Astrocyte of the spinal cord (primary cell): ENCODE data around the gene NPEPPS.
A peak's percentile ranks its signal among the peaks of the same experiment; 100 is the strongest.
"Not testable (repeated sequence)": the region's sequence is repeated elsewhere in the genome, so short reads cannot be mapped to it uniquely, and the experiment has no call there.

Experiments
- DNase-seq: peaks from one replicate; pipeline ENCODE4 v3.0.0; 2011; ENCODE audit warnings: low read depth, low spot score
- H3K4me3 ChIP-seq: 2 replicates; pipeline ENCODE4 v1.5.1; 2011; ENCODE audit warnings: low read depth, mild to moderate bottlenecking, low read length, moderate library complexity
- in situ Hi-C: cut with HindIII; loops from 2 replicates; pipeline ENCODE4 v1.10.0; 2017; ENCODE audit warnings: low sequenced_read_pairs

The NPEPPS gene

DNA sequence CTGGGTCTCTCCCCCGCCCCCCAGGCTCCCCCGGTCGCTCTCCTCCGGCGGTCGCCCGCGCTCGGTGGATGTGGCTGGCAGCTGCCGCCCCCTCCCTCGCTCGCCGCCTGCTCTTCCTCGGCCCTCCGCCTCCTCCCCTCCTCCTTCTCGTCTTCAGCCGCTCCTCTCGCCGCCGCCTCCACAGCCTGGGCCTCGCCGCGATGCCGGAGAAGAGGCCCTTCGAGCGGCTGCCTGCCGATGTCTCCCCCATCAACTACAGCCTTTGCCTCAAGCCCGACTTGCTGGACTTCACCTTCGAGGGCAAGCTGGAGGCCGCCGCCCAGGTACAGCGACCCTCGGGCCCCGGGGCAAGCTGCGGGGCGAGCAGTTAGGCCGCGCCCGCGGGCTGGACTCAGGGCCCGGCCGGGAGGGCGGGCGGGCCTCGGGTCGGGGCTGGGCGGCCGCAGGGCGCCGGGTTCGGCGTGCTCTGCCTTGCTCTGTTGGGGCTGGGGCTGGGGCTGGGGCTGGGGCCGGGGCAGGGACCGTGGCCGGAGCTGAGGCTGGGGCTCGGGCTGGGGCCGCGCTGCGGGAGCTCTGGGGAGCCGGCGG is 419 bp downstream of the NPEPPS start:
- DNase-seq, in situ Hi-C loops: not testable (repeated sequence)
- peak overlapping the region; percentile 67 for H3K4me3 ChIP-seq

DNA sequence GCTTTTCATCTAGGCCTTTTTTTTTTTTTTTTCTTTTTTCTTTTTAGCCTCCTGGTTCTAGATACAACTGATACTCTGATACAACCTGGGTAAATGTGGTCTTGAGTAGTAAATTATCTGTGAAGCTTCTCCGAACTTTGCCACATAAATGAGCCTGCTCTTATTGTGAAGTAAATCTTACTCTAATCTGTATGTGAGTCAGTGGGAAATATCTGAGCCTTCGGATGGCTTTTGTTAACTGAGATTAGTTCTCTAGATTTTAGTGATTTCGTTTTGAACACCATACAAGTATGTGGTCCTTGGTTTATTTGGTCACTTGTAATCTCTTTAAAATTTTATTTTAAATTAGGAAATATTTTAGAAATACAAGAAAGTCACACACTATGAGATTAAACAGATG is 8.2 kb downstream of the NPEPPS start:
- DNase-seq, H3K4me3 ChIP-seq, in situ Hi-C loops: not testable (repeated sequence)

DNA sequence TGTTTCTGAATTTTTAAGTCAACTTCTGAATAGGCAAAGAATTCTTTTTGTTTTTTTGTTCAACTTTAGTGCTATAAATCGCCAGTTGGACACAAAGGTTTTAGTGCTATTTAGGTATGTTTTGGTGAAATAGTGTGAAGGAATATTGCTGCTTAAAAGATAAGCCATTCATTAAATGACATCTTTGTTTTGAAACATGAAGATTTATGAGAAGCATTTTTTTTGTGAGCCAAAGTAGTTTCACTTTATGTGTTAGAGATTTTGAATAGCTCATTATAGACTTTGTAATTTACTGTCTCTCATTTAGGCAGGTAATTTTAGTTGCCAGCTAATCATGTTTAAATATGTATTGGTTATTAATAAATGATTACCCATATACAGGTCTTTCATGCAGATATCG is 10.8 kb downstream of the NPEPPS start:
- H3K4me3 ChIP-seq, DNase-seq, in situ Hi-C loops: not testable (repeated sequence)

DNA sequence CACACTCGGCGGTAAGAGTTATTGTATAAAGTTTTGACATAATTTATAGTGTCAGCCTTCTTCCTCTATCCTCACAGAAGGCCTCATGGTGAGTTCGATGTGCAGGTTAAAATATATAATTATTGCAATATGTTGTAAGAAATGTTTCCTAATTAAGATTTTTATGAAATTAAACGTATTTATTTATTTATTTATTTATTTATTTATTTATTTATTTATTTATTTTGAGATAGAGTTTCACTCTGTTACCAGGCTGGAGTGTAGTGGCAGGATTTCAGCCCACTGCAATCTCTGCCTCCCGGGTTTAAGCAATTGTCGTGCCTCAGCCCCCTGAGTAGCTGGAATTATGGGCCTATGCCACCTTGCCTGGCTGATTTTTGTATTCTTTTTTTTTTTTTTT is 13.4 kb downstream of the NPEPPS start:
- in situ Hi-C loops, DNase-seq, H3K4me3 ChIP-seq: not testable (repeated sequence)

DNA sequence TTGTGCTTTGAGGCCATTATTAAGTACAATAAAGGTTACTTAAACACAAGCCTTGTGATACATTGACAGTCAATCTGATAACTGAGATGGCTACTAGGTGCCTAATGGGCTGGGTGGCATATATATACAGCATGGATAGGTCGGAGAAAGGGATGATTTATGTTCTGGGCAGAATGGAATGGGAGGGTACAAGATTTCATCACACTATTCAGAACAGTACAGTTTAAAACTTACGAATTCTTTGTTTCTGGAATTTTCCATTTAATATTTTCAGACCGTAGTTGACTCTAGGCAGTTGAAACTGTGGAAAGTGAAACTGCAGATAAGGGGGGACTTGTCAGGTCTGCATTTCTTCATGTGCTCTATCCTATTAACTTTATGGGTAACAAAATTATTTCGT is 23.8 kb downstream of the NPEPPS start:
- in situ Hi-C loops, DNase-seq, H3K4me3 ChIP-seq: not testable (repeated sequence)

DNA sequence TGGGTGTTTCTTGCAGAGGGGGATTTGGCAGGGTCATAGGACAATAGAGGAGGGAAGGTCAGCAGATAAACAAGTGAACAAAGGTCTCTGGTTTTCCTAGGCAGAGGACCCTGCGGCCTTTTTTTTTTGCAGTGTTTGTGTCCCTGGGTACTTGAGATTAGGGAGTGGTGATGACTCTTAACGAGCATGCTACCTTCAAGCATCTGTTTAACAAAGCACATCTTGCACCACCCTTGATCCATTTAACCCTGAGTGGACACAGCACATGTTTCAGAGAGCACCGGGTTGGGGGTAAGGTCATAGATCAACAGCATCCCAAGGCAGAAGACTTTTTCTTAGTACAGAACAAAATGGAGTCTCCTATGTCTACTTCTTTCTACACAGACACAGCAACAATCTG is 25.2 kb downstream of the NPEPPS start:
- DNase-seq, in situ Hi-C loops, H3K4me3 ChIP-seq: not testable (repeated sequence)

DNA sequence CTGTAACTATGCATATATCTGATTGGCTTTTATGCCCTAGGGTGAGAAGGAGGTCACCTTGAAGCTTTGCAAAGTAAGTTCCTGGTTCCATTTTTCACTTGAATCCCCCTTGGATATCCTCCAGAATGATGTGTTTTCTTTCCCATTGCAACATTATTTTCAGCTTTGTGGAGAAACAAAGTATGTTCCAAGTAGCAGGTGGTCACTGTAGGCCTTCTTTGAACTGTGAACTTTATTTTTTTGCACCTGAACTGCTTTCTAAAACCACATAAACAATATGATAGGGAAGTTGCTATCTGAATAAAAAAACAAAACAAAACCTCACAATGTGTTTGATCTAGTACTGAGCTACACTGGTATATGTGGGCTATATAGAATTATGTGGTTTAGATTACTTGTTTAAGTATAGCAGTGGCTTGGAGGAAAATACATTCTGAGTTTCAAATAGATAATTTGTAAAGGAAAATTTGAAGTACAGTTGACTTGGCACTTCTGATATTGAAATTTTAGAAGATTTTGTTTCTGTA is 29.7 kb downstream of the NPEPPS start:
- H3K4me3 ChIP-seq, DNase-seq, in situ Hi-C loops: not testable (repeated sequence)

DNA sequence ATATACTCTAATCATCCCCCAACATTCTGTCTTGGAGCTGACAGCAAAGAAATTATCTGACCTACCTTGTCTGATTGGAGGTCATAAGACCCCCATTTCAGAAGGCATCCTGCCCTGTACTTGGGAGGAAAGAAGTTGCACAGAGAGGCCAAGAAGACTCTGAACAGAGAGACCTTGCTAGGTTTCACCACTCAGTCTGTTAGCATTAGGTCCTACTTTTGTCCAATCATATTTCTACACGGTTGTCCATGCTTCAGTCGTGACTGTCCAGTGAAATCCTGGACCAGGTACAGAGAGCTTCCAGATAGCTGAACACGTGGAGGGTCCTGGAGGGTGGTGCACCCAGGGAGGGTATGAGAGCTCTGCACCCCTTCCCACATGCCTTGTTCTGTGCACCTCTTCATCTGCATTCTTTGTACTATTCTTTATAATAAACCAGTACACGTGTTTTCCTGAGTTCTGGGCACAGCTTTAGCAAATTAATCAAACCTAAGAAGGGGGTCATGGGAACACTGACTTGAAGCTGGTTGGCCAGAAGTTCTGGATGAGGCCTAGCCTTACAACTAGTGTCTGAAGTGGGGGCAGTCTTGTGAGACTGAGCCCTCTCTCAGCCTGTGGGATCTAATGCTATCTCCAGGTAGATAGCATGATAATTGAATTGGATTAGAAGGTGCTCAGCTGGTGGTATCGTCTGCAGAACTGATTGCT is 30.9 kb downstream of the NPEPPS start:
- H3K4me3 ChIP-seq, in situ Hi-C loops, DNase-seq: not testable (repeated sequence)

DNA sequence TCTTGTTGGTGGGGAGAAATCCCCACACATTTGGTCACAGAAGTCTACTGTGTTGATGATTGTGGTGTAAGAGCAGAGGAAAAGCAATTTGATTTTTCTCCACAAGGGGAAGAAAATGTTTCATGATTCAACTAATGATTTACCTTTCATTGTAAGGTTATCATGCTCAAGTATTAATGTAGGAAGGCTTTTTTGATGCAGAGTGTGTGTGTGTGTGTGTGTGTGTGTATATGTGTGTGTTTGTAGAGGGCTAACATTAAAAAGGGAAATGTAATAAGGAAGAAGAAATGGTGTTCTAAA is 31.4 kb downstream of the NPEPPS start:
- DNase-seq, in situ Hi-C loops, H3K4me3 ChIP-seq: not testable (repeated sequence)

DNA sequence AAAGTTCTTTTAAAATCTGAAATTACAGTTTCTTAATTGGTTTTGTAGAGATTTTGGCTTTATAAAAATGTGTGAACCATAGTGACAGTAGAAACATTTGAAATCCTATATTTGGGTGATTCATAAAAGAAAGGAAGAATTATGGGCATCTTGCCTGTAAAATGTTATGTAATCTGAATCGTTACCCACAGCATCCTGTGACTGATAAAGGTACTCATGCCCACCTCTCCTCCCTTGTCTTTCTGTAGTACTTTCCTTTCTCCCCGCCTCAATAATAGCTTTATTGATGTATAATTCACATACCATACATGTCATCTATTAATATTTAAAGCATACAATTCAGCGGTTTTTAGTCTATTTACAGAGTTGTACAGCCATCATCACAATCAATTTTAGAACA is 36.4 kb downstream of the NPEPPS start:
- DNase-seq: peak; percentile 9
- in situ Hi-C loops: not testable (repeated sequence)

DNA sequence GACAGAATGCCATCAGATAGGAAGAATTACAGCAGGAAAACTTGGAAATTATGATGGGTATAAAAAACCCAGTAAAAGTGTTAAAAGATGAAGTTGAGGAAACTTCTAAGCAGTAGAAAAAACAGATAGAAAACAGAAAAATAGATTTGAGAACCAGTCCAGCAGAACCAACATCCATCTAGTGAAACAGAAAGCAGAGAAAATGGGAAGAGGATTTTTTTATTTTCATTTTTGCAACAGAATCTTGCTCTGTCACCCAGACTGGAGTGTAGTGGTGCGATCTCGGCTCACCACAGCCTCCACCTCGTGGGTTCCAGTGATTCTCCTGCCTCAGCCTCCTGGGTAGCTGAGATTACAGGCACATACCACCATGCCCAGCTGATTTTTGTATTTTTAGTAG is 41.7 kb downstream of the NPEPPS start:
- H3K4me3 ChIP-seq, in situ Hi-C loops, DNase-seq: not testable (repeated sequence)

More for the DNA sequence above, 36.4 kb downstream of the NPEPPS start:
- H3K4me3 ChIP-seq: not testable (repeated sequence)

DNA sequence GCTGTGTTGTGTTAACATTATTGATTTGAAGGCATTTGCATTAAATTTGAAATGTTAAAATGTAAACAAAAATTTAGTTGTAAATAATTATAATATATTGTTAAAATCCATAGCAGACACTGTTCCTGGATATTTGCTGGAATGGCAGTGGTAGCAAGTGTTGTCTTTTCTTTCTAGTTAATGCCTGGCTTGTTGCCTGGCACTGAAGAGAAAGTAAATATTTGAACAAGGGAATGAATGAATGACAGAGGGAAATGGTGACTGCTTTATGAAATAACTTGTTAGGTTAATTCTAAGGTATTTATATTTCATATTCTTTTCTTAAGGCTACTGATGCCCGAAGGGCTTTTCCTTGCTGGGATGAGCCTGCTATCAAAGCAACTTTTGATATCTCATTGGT is 51.5 kb downstream of the NPEPPS start:
- H3K4me3 ChIP-seq, DNase-seq, in situ Hi-C loops: not testable (repeated sequence)

DNA sequence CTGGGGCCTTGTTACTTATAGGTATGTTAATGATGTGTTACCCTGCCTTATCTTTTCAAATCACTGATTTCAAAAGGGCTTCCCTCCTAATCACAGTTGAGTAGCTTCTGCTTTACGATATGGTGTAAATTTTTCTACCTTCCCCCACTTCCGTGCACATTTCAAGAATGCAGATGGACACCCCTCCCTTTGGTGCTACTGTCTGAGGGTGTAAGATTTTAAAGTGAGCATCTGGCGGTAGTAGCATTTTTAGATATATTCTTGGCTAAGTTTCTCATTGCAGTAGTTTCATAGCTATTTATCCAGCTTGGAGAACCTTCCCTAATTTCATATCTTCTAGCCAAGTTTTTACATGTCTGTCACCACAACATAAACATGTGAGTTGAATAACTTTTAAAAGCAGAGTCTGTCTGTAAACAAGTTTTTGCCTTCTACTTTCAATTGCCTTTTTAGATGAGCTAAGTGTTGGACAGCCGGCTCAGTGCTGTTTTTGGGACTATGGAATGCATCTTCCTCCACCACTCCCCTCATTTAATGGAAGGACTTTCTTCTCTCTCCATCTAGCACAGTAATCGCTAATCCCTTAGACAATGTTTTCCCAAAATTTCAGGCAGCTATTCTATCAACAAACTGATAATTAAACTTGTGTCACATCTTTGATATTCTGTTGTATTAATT is 55.6 kb downstream of the NPEPPS start:
- H3K4me3 ChIP-seq, in situ Hi-C loops, DNase-seq: not testable (repeated sequence)

DNA sequence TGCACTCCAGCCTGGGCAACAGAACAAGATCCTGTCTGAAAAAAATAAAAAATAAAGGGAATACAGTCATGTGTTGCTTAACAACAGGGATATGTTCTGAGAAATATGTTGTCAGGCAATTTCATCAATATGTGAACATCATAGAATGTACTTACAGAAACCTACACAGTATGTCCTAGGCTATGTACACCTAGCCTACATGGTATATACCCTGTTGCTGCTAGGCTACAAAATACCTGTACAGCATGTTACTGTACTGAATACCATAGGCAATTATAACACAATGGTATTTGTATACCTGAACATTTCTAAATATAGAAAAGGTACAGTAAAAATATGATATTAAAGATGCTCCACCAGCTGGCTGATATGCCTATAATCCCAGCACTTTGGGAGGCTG is 62.6 kb downstream of the NPEPPS start:
- H3K4me3 ChIP-seq, in situ Hi-C loops, DNase-seq: not testable (repeated sequence)
